22Rv1 (cell line): ENCODE data around the gene GJD4.

Experiments
- H3K27ac ChIP-seq: fragments of 450-650 bp; 2 replicates; pipeline ENCODE4 v1.5.1; 2017
- CTCF ChIP-seq: fragments of 450-650 bp; IDR thresholded peaks from 2 replicates; pipeline ENCODE4 v1.5.1; 2017; ENCODE audit warnings: mild to moderate bottlenecking
- ZFX ChIP-seq: fragments of 450-650 bp; IDR thresholded peaks from 2 replicates; pipeline ENCODE4 v1.6.1; 2017; ENCODE audit warnings: antibody characterized with exemption, borderline replicate concordance

GJD4 gene

GRCh38 chr10:35657621-35658020, 52.5 kb downstream of the GJD4 start:
- no peak overlapping the region for H3K27ac ChIP-seq
- TF ChIP-seq CTCF (no peak), ZFX (no peak)
